RCC 7860 (cell line): ENCODE data around the gene BHLHE41.

Experiments
- DNase-seq: peaks from one replicate; pipeline ENCODE4 v3.0.0-alpha.2; 2015; ENCODE audit warnings: low spot score
- FAIRE-seq: peaks from 2 replicates; lab custom pipeline; 2012; peaks lifted over from hg19 to GRCh38; lab: Jason Lieb, UNC

BHLHE41 gene

DNA sequence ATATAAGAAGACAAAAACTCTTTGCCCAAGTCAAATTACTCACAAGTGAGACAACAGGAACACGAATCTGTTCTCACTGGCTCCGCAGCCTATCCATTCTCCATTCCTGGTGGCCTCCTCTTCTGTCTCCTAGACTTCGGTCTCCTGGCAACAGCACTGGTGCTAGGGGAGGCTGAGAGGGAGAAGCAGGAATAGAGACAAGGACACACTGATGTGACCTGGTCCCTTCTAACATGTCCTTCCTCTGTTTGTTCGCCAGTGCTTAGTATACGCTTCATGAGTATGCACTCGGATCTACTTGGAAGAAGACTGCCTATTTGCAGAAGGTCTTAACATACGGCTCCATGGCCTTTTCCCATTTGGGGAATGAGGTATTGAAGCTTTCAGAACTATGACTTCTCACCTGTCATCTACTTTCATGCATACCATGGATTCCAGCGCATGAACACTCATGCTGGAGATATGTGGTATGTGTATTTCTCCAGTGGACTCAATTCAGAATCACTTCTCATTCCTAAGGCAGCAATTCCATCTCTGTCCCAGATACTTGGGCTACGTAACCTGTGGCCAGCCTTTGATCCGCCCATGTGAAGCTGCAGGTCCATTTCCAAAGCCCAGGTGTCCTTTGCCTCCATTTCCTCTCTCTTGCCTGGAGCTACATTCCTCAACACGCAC is 33.9 kb downstream of the BHLHE41 start:
- DNase-seq, result peak; percentile 54
- no peak for FAIRE-seq

- FAIRE-seq, result no peak
Measured at GRCh38 chr12:26088998-26089397, 35.8 kb downstream of the BHLHE41 start.

GRCh38 chr12:26086936-26087335 is 37.9 kb downstream of the BHLHE41 start:
- no peak for FAIRE-seq

More at GRCh38 chr12:26088998-26089397, 35.8 kb downstream of the BHLHE41 start:
- no peak for DNase-seq

GRCh38 chr12:26080911-26081310 is 43.9 kb downstream of the BHLHE41 start:
- no peak for DNase-seq
- FAIRE-seq, result no peak

More at GRCh38 chr12:26086936-26087335, 37.9 kb downstream of the BHLHE41 start:
- DNase-seq, result no peak

DNA sequence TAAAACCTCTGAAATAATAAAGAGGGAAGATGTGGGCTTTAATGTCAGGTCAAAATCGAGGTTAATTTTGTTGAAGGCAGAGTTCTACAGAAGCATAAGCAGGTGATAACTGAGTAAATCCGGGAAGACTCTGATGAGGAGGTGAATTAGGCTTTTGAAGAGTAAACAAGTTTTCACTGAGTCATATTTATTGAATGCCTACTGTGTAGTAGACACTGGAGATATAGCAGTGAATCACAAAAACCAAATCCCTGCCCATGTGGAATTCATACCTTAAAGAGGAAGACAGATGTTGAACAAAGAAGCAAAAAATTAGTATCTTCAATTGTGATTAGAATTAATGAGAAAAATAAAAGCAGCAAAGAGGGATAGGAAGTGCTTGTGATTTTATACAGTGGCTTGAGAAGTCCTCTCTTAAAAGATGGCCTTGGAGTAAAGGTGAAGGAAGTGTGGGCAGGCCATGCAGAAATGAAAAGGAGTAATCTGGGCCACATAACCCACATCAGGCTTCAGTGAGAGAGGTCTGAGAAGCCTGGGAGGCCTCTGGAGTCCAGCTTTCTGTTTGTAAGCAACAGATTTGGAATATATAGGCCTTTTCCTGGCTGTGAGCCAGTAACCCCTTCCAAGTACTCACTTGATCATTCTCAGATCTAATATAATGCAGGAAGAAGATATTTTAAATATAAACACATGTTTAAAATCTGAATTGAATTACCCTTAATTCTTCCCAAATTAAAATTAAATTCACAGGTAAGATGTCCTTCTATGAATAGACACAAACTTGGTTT is 46.7 kb downstream of the BHLHE41 start:
- no peak for DNase-seq
- FAIRE-seq, result no peak
